Iris pigment epithelial cell (primary cell): ENCODE measurements around the gene TRRAP.

Experiments used
- DNase-seq: peaks from one replicate; pipeline ENCODE4 v3.0.0-alpha.2; 2011; ENCODE audit warnings: low read depth

TRRAP gene

DNA sequence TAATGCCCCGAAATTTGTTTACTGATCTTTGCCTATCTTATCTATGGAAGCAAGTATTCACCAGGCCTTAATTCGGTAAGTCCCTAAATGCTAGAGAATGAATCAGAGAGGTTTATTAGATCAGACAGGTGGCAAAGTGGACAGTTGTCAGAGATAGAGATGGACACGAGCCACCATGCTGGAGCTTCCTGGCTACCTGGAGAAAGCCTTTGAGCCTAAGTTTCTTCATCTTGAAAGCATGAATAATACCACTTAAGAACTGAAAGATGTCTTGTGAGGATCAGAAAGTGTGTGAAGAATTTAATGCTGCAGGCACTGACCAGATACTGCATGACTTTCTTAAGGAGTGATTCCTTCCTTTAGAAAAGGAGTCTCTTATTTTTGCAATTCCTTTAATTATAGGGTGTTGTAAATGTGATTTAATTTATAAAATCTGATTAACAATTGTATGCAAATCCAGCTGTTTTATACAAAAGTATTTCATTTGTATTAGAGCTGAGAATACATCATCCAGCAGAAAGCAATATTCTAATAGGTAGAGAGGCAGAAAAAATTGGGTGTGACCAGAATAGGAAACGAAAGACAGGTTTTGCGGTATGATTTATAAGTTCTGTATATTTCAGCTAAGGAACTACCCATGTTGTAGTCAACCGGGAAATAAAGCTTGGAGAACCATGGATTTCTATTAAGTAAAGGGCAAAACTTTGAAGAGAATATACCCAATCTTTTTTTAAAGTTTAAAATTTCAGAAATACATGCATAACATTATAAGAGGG lies 182.9 kb downstream of the TRRAP start:
- DNase-seq: no peak
